HG02642 (cell line): Measurements from ENCODE around the gene GEMIN4.

Experiments
- ATAC-seq: cut with Tn5 transposase; IDR thresholded peaks from one replicate; pipeline ENCODE4 v1.9.1; 2021; ENCODE audit warnings: mild to moderate bottlenecking; ENCODE audit not compliant: unreplicated experiment, poor library complexity

GEMIN4 gene

DNA sequence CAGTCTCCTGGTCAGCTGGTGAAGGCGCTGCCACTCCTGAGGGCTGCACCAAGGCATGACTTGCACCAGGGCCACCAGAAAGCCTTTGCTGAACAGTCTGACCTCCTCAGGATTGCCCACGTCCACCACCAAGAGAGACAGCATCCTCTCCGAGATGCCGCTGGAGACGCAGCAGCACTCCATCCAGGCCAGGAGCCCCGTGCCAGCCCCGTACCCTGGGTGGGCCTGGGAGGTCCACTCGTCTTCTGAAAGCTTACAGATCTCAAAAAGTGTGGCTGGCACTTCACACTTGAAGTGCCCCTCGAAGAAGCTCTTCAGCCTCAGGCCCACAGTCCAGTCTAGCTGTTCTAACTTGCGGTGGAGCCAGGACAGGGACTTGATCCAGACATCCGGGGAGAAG, 6.7 kb downstream of the GEMIN4 start:
- no peak for ATAC-seq

DNA sequence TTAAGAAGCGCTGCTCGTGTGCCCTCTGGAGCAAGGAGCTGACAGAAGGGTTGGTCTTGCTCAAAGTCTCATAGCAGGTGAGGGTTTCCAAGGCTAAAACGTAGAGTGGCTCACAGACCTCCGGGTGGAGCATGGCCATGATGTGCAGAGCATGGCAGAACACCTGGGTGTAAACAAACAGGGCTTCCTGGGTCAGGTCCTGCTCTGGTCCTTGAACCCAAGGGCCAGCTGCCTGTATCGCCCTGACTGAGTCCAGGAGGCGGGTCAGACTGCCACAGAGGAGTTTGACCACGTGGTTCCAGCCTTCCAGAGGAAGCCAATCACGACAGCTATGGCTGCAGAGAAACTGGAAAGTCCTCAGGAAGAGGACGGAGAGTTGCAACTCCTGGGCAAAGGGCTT, 7.1 kb downstream of the GEMIN4 start:
- ATAC-seq: no peak

DNA sequence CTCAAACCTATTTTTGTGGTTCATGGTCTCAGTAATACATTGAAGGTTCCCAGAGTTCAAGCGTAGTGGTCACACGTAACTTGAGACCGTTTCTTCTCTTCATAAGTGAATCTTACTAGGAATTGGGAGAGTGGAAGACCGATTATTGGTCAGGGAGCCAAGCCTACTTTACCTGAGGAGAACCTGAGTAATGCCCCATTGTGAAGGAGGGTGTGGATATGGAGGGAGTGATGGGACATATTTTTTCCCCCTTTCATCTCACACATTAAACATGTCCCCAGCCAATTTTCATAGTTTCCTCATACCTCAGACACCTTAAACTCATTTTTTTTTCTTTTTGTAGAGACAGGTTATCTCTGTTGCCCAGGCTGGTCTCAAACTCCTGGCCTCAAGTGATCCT, 8.9 kb downstream of the GEMIN4 start:
- no peak for ATAC-seq

DNA sequence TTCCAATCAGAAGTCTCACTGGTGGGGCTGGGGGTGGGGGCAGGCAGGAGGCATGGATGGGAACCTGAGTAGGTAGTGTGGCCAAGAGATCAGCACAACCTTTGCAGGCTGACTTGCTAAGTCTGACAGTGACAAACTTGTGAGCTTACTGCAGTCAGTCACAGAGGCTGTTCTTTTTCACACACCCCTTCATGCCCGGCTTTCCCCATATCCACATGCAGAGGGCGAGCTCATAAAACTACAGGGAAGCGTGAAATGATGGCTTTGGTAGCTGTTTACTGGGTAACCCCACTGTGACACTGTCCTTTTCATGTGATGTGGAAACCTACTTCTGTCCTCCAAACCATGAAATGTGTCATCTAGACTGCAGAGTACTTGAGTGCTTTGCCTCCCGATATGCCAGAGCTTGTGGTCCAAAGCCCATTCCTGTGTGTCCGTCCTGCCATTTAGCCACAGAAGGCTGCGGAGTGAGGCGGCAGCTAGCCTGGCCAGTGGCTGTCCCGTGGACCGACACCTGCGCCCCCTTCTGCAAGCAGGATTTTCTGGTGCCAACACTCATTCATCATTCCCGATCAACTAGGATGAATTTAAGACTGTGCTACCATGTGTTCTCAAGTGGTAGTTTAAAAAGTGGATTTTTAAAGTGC, 9.8 kb downstream of the GEMIN4 start:
- ATAC-seq: no peak

DNA sequence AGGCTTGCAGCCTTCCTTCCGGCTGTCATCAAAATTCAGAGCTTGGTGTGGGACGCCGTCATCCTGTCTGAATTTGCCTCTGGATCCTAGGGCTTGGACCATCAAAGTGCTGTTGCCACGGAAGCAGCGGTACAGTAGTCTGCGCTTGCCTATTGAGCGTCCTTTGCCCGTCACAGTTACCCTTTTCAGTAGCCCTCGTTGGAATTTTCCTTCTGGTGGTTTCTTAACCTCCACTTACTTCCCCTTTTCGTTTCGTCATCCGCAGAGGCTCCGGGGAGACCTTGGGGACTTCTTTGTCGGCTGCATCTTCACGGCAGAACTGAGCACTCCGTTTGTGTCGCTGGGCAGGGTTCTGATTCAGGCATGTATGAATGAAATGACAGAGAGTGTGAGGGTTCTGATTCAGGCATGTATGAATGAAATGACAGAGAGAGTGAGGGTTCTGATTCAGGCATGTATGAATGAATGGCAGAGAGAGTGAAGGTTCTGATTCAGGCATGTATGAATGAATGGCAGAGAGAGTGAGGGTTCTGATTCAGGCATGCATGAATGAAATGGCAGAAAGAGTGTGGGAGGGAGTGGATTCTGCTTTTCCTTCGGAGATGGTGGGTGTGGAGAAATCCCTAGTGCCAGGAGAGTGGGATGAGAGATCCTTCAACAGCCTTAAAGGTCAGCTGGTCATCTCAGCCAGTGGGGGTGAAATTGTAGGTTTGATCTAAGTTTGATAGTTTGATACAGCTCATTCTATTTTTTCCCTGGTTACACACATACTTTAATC, 11.6 kb downstream of the GEMIN4 start:
- peak; percentile 76 for ATAC-seq

DNA sequence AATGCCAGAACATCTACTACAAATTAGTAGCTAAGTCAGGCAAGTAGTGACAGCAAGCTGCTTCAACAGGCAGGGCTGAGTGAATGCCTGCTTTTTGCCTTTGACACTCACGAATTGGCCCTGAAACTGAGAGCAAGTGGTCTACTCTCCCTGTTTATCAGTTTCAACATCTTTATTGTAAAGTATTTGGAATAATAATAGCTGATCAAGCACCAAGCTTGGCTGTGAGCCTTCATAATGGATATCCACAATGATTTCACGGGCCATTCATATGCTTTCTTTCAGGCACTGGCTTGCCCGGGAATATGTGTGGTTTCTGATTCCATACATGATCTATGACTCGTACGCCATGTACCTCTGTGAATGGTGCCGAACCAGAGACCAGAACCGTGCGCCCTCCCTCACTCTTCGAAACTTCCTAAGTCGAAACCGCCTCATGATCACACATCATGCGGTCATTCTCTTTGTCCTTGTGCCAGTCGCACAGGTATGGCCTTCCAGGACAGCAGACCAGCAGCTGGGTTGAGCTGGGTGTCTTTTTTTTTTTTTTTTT, 14.4 kb downstream of the GEMIN4 start:
- ATAC-seq: no peak

DNA sequence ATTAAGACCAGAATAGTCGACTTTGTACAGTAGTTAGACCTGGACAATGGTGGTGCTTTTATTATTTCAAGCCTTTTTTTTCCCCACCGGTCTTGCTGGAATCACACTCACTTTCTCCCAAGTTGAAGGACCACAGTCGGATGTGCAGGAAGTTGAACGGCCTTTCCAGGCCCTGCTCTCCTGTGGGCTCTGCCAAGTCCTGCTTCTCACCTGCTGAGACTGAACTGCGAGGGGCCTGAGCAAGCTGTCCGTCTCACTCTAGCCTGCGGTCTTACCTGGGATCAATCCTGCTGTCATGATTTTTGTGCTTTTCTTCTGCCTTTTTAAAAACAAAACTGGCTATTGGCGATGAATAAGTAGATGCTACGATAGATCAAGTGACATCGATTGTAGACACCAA, 18.3 kb downstream of the GEMIN4 start:
- no peak for ATAC-seq

DNA sequence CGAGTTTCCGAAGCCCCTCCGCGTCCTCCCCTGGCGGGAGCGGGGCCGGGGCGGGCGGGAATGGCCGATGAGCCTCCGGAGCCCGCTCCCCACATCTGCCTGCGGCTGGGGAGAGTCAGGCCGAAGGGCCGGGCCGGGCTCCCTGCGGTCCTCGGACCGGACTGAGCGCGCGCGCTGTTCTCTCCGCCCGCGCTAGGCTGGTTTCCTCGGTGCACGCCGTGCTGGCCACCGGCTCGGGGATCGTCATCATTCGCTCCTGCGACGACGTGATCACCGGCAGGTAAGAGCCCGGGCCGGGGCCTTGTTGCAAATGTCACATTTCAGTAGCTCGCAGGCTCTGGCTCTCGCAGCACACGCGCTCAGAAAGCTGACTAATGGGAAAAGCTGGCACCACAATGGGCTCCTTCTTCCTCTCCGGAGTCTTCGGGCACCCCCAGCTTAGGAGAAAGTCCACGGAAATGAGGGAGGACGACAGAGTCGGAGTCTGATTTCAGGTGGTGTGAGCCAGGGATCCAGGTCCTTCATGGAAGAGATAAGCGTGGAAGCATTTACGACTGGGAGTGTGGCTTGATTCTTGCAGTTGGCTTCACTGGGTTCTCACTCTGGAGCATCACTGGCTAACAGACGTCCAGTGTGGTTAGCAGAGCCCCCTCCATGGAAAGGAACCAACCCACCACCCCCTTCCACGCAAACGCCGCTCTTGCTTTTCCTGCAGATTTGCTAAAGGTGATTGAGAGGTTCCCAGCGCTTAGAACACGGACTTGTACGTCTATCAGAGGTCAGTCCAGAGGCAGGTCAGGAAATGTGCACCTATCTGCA, 19.0 kb downstream of the GEMIN4 start:
- ATAC-seq: peak; percentile 45

DNA sequence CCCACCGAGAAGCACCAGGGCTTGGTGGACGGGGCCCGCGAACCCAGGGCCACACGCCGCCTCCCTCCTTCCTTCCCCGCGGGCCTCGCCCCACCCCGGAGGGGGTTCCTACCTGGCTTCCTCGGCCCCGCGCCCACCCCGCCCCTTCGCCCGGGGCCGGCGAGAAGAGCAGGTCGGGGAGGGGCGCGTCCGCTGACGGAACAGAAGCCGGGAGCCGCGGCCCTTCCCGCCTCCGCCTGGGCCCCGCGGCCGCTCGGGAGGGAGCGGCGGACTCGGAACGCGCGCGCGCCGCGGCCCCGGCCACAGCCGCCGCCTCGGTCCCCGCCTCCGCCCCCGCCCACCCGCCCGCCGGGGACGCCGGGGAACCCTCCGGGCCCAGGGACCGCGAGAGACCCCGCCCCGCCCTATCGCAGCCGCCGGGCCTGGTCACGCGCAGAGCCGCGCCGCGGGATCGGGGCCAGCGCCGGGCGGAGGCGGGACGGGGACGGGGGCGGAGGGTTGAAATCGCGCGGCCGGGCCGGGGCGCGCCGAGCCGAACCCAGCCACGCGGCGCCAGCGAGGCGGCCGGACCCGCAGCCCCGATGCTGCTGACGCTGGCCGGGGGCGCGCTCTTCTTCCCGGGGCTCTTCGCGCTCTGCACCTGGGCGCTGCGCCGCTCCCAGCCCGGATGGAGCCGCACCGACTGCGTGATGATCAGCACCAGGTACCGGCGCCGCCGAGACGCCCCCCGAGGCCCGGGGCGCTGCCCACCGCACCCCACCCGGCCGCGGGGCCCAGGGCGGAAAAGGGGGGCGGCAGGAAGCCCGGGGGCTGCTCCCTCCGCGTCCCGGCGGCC, 19.8 kb downstream of the GEMIN4 start, which contains the start of gene TLCD3A:
TLCD3A (plus strand) TSS at position 530 of the 835 bp plus-strand sequence; CDS start at position 582, 52 bp downstream.
- ATAC-seq: peak; percentile 58

DNA sequence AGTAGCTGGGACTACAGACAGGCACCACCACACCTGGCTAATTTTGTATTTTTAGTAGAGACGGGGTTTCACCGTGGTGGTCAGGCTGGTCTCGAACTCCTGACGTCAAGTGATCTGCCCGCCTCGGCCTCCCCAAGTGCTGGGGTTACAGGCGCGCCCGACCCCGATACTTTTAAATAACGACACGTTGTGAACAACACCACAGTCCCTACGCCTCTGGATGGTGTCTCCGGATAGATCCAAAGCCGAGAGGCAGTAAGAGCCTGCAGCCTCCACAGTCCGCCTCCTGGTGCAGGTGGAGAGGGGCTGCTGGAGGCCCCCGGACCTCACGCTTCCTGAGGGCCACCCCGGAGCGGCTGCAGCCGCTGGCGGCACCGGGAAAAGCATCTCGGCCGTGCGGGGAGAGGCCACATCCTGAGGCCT, 20.4 kb downstream of the GEMIN4 start:
- peak; percentile 11 for ATAC-seq

DNA sequence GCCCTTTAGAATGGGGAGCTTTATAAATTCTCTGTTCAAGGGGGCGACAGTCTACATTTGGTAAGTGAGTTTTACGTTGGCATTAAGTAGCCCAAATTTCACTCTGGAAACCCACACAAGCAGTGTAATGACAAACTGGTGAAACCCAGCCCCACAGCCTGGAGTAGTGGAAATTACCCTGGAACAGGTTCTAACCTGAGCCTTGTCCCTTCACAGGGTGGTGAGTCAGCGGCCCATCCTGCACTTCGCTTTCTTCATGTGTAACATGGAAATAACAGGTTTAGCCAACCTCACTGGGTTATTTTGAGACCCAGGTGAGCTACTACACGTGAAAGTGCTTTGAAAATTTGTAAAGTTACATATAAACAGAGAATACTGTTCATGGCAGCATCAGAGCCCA, 23.2 kb downstream of the GEMIN4 start:
- no peak for ATAC-seq

DNA sequence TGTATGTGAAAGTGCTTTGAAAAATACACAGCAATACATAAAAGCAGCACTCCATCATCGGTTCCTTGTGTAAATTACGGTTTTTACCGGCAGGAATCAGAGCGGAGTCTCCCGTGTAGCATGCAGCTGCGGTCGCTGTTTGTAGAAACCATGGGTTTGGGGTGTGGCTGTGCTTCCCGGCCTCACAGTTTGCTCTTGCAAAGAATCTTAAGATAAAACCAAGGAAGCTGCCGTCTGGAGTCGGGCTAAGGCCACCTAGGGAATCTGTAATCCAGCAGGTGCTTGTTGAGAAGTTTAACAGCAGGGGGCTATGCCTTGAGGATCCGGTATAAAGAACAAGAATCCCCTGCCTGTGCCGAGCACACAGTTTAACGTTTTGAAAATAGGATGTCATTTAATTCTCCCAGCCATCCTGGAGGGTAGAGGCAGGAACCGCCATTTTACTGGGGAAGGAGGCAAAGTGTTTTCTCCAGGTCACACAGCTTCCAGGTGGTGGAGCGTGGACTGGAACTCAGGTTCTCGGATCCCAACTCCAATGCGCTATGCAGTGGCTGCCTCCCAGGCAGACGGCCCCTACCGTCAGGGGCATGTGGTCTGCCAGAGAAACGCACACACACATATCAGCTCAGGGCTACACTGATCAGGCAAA, 25.7 kb downstream of the GEMIN4 start:
- no peak for ATAC-seq

DNA sequence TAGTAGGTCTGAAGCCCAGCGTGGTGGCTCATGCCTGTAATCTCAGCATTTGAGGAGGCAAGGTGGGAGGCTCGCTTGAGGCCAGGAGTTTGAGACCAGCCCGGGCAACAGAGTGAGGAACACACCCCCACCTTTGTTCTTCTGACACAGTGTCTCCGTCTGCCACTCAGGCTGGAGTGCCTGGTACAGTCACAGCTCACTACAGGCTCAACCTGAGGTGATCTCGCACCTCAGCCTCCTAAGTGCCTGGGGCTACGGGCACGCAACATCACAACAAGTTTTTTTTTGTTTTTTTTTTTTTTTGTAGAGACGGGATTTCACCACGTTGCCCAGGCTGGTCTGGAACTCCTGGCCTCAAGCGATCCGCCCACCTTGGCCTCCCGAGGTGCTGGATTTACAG, 26.3 kb downstream of the GEMIN4 start:
- ATAC-seq: no peak

DNA sequence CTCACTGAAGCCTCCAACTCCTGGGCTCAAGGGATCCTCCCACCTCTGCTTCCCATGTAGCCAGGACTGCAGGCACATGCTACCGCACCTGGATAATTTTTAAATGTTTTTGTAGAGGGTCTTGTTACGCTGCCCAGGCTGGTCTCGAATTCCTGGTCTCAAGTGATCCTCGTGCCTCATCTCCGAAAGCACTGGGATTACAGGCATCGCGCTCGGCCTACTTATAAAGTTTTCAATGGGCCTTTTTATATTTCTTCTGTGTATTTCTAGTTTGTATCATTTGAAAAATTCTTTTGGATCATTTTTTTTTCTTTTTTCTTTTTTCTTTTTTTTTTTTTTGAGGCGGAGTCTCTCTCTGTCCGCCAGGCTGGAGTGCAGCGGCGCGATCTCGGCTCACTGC, 27.0 kb downstream of the GEMIN4 start:
- no peak for ATAC-seq

DNA sequence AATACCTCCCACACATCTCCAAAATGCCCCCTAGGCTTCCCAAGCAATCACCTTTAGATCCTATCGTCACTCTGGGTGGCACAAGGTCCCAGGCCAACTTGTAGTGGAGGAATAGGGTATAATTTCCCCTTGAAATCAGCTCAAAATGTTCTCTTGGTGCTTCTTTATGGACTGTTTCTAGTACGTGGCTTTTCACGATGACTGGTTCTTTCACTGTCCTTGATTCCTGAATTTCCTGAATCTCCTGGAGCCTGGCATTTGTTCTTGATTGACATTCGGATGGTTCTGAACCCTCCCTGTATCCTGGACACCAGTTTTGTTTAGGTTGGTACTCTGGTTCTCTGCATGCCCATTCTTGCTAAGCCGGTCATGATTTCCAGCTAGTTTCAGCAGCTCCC, 30.5 kb downstream of the GEMIN4 start:
- no peak for ATAC-seq

DNA sequence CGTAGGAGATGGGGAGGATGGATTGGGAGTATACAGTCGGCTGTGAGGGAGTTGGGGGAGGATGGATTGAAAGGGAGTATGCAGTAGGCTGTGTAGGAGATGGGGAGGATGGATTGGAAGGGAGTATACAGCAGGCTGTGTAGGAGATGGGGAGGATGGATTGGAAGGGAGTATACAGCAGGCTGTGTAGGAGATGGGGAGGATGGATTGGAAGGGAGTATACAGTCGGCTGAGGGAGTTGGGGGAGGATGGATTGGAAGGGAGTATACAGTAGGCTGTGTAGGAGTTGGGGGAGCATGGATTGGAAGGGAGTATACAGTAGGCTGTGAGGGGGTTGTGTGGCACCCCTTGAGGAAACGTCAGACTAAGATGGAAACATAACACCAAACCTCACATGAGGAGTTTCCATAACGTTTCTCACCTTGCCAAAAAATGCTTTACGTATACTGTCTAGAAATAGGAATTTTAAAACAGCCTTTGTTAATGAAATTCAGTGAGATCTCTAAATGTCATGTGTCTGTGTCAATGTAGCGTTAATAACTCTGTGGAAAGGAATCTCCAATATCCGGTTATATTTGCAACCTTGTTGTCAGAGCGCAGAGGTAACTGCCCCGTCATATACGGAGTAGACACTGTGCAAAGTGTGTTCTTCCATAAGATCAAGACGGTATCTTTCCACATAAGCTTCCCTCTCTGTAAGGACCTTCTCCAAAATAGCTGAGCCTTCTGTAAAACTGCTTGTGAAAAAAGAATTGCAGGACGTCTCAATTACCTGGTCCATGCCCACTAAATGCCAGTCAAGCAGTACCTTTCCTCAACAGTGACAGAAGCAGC, 31.1 kb downstream of the GEMIN4 start:
- no peak for ATAC-seq

DNA sequence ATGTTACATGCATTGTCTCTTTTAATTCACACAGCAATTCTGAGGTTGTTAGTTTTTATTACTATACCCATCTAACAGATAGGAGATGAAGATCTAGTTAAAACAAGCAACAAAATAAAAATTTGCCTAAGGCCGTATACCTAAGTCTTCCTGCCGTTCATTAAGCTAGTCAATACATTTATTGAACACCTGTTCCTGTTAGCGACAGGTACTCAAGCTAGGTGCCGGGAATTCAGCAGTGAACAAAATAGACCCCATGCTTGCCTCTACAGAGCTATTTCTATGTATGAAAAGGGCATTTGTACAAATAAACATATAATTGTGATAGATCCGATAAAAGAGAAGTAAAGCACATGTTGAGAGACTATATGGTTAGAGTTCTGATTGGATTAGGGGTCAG, 34.0 kb downstream of the GEMIN4 start:
- no peak for ATAC-seq

DNA sequence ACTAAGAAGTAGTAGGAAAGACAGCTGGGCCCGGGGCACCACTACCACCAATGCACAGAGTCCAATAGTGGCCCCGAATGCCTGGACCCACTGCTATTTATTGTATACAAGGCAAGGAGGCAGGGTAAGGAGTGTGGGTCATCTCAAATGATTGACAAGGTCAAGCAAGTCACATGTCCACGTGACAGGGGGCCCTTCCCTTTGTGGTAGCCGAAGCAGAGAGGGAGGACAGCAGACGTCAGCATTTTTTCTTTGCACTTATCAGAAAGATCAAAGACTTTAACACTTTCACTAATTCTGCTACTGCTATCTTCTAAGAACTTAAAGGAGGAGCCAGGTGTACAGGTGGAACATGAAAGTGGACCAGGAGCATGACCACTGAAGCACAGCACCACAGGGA, 43.9 kb downstream of the GEMIN4 start:
- no peak for ATAC-seq

DNA sequence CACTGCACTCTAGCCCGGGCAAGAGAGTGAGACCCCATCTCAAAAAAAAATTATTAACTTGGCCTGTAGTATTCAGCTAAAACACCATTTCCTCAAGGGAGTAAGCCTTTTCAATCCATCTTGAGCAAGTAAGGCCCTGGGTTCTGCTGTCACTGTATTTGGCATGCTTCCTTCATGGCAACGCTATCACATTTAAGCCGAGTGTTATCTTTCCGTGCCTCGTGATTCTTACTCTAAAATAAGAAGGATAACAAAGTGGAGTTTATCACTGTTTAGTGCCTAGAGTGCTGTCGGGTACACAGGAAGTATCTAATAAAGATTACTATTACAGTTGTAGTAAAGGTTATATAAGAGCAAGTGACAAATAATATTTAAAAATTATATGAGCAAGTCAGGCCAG, 46.2 kb downstream of the GEMIN4 start:
- ATAC-seq: no peak
